ENCODE measurements around the gene SEPTIN12. TPM values are rescaled to one million over a fixed set of nuclear protein-coding genes. Genes with fewer than 3 reads are reported as not detected.

Gene SEPTIN12
- polyA plus RNA-seq, 1 donor (not counting 4 experiments of a cell fraction or from before 2014, with no cell fraction given) = not detected

DNA sequence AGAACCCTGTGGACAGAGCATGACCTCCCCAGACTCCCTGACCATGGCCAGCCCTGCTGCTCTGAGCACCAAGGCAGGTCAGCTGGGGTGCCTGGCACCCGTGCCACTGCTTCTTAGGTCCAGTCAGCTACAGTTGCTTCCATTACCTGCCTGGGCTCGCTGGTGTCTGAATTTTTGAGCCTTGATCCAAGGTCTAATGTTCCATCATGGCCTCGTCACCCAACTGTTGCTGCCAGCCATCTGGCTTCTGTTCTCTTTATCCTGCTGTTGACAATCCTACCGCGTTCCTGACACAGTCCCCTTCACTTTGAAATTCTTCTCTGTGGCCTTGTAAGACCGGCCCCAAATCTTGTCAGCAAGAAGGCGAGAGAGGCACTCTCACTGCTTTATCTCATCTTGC, 42.3 kb upstream of the SEPTIN12 start:
- H2AFZ ChIP-seq (ENCODE audit: control insufficient read depth, low read length) = no peak overlapping the region
- H3K27me3 ChIP-seq (ENCODE audit: control insufficient read depth, extremely low read depth, insufficient read depth, low read length) = no peaks in the 10 kb centered on the region
- DNase-seq (ENCODE audit: low read depth, low spot score) = no peak
- no peaks in the 10 kb centered on the region for H3K9me1 ChIP-seq (ENCODE audit: control insufficient read depth, extremely low read depth, insufficient read depth, low read length)
- peaks cover 16% of the 10 kb centered on the region for H3K79me2 ChIP-seq (ENCODE audit: control insufficient read depth, insufficient read depth, low read length)
- H3K36me3 ChIP-seq (ENCODE audit: control insufficient read depth in 2 of 2, extremely low read depth in 1 of 2, insufficient read depth in 2 of 2, low read length in 2 of 2) = peaks cover 41 to 57% of the 10 kb centered on the region in 2 experiments
- H3K4me1 ChIP-seq (ENCODE audit: control insufficient read depth, extremely low read depth, insufficient read depth, low read length) = no peaks in the 10 kb centered on the region
- no peak overlapping the region for H3K9ac ChIP-seq (ENCODE audit: control insufficient read depth, extremely low read depth, insufficient read depth, low read length)
- H3K4me3 ChIP-seq (ENCODE audit: control insufficient read depth in 2 of 3, extremely low read depth in 1 of 3, insufficient read depth in 2 of 3, low read depth in 1 of 3, low read length in 3 of 3) = no peak overlapping the region
- H3K4me2 ChIP-seq (ENCODE audit: control insufficient read depth, extremely low read depth, insufficient read depth, low read depth, low read length) = no peak overlapping the region
- H3K27ac ChIP-seq (ENCODE audit: control insufficient read depth, insufficient read depth, low read length) = no peak overlapping the region
- dilution Hi-C loops (cut with MboI; ENCODE audit: extremely low pct_ligation_motif_present, low sequenced_read_pairs) = no loop called here
- TF ChIP-seq, protein P1, sequence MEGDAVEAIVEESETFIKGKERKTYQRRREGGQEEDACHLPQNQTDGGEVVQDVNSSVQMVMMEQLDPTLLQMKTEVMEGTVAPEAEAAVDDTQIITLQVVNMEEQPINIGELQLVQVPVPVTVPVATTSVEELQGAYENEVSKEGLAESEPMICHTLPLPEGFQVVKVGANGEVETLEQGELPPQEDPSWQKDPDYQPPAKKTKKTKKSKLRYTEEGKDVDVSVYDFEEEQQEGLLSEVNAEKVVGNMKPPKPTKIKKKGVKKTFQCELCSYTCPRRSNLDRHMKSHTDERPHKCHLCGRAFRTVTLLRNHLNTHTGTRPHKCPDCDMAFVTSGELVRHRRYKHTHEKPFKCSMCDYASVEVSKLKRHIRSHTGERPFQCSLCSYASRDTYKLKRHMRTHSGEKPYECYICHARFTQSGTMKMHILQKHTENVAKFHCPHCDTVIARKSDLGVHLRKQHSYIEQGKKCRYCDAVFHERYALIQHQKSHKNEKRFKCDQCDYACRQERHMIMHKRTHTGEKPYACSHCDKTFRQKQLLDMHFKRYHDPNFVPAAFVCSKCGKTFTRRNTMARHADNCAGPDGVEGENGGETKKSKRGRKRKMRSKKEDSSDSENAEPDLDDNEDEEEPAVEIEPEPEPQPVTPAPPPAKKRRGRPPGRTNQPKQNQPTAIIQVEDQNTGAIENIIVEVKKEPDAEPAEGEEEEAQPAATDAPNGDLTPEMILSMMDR (optimal IDR thresholded peaks at IDR 0.05 in 1 of 3, IDR thresholded peaks at IDR 0.05 in 1 of 3, conservative IDR thresholded peaks at IDR 0.05 in 1 of 3; ENCODE audit: extremely low read depth in 1 of 3, insufficient read depth in 2 of 3, low read length in 3 of 3) = no peak
- TF ChIP-seq EZH2 (IDR thresholded peaks at IDR 0.05; ENCODE audit: low read length) = no peak
- no peak for FAIRE-seq
- H3K9me3 ChIP-seq (ENCODE audit: control insufficient read depth, low read depth, low read length) = no peaks in the 10 kb centered on the region
- H4K20me1 ChIP-seq (ENCODE audit: control insufficient read depth, extremely low read depth, insufficient read depth, low read length) = no peaks in the 10 kb centered on the region

DNA sequence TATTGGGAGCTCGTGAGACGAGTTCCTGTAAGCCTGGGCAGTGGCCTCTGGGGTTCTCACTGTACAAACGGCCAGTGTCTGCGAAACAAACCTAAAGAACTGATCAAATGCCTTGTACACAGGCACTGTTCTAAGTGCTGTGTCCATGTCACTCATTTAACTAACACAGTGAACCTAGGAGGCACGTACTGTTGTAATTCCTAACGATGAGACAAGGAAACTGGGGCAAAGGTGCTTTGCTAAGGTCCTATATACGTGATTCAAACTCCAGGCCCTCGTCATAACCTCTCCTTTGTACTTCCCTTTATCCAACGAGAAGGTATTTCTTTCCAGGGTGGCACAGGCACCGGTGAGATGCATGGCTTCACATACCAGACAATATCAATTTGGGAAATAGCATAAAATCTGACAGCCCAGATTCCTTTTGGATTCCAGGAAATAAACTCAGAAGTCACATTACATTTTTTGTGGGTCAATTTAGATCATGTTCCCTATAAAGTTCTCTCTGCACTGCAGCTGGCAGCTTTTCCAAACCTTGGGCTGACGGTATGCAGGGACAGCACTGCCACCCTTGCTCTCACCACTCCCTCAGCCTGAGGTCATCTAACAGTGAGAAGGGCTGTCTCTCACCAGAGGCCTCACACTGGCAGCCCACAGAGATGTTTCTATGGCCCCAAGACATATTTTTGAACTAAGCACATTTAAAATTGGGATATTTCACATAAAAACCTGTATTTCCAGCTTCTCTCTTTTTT, 40.6 kb upstream of the SEPTIN12 start:
- Histone ChIP-seq H3K36me3 (ENCODE audit: control insufficient read depth in 2 of 2, extremely low read depth in 1 of 2, insufficient read depth in 2 of 2, low read length in 2 of 2) (peaks cover 46 to 58% of the 10 kb centered on the region in 2 experiments), H3K27ac (ENCODE audit: control insufficient read depth, insufficient read depth, low read length) (no peak overlapping the region), H3K4me2 (ENCODE audit: control insufficient read depth, extremely low read depth, insufficient read depth, low read depth, low read length) (no peak overlapping the region), H3K9me1 (ENCODE audit: control insufficient read depth, extremely low read depth, insufficient read depth, low read length) (no peaks in the 10 kb centered on the region), H3K27me3 (ENCODE audit: control insufficient read depth, extremely low read depth, insufficient read depth, low read length) (no peaks in the 10 kb centered on the region), H3K4me1 (ENCODE audit: control insufficient read depth, extremely low read depth, insufficient read depth, low read length) (no peaks in the 10 kb centered on the region), H3K79me2 (ENCODE audit: control insufficient read depth, insufficient read depth, low read length) (peaks cover 4% of the 10 kb centered on the region), H3K4me3 (ENCODE audit: control insufficient read depth in 2 of 3, extremely low read depth in 1 of 3, insufficient read depth in 2 of 3, low read depth in 1 of 3, low read length in 3 of 3) (no peak overlapping the region), H2AFZ (ENCODE audit: control insufficient read depth, low read length) (no peak overlapping the region), H3K9me3 (ENCODE audit: control insufficient read depth, low read depth, low read length) (no peaks in the 10 kb centered on the region), H3K9ac (ENCODE audit: control insufficient read depth, extremely low read depth, insufficient read depth, low read length) (no peak overlapping the region), H4K20me1 (ENCODE audit: control insufficient read depth, extremely low read depth, insufficient read depth, low read length) (peaks cover 3% of the 10 kb centered on the region)
- DNase-seq (ENCODE audit: low read depth, low spot score) = no peak
- no peak for TF ChIP-seq EZH2 (IDR thresholded peaks at IDR 0.05; ENCODE audit: low read length)
- TF ChIP-seq, protein P1 (optimal IDR thresholded peaks at IDR 0.05 in 1 of 3, IDR thresholded peaks at IDR 0.05 in 1 of 3, conservative IDR thresholded peaks at IDR 0.05 in 1 of 3; ENCODE audit: extremely low read depth in 1 of 3, insufficient read depth in 2 of 3, low read length in 3 of 3) = no peak
- no peak for FAIRE-seq
- dilution Hi-C loops (cut with MboI; ENCODE audit: extremely low pct_ligation_motif_present, low sequenced_read_pairs) = no loop called here

All from keratinocyte (primary cell).